Measurements from ENCODE around the gene OR52R1.

The OR52R1 gene

DNA sequence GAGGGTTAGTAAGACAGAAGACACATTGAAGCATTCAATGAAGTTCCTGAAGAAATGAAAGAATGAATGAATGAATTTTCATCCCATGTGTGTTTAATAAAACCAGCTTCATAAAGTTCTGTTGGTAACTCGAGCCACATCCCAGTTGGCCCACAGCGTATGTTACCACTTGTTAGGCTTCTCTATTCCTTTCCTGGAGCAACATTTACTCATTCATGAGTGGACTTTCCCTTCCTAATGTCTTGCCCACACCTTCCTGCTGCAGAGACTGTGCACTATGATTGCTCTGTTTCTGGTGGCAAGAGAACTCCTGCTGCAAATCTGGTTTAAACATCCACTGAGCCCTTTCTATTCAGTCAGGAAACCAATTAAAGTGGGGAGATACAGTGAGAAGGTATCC is 7.0 kb downstream of the OR52R1 start:
- H3K4me3 ChIP-seq (ENCODE audit: control insufficient read depth, low read depth, low read length) = no peak overlapping the region
- DNase-seq (ENCODE audit: low read depth) = no peak
- TF ChIP-seq, protein P1, sequence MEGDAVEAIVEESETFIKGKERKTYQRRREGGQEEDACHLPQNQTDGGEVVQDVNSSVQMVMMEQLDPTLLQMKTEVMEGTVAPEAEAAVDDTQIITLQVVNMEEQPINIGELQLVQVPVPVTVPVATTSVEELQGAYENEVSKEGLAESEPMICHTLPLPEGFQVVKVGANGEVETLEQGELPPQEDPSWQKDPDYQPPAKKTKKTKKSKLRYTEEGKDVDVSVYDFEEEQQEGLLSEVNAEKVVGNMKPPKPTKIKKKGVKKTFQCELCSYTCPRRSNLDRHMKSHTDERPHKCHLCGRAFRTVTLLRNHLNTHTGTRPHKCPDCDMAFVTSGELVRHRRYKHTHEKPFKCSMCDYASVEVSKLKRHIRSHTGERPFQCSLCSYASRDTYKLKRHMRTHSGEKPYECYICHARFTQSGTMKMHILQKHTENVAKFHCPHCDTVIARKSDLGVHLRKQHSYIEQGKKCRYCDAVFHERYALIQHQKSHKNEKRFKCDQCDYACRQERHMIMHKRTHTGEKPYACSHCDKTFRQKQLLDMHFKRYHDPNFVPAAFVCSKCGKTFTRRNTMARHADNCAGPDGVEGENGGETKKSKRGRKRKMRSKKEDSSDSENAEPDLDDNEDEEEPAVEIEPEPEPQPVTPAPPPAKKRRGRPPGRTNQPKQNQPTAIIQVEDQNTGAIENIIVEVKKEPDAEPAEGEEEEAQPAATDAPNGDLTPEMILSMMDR (IDR thresholded peaks at IDR 0.05; ENCODE audit: control insufficient read depth, insufficient read depth, low read depth, low read length, missing control alignments) = no peak

GRCh38 chr11:4782454-4782853 is 21.7 kb downstream of the OR52R1 start:
- no peak overlapping the region for H3K4me3 ChIP-seq (ENCODE audit: control insufficient read depth, low read depth, low read length)
- TF ChIP-seq, protein P1 (IDR thresholded peaks at IDR 0.05; ENCODE audit: control insufficient read depth, insufficient read depth, low read depth, low read length, missing control alignments) = no peak
- DNase-seq (ENCODE audit: low read depth) = no peak

- H3K4me3 ChIP-seq (ENCODE audit: control insufficient read depth, low read depth, low read length) = no peak within 1 kb of the TSS
- TF ChIP-seq, protein P1 (IDR thresholded peaks at IDR 0.05; ENCODE audit: control insufficient read depth, insufficient read depth, low read depth, low read length, missing control alignments) = no peak
- DNase-seq (ENCODE audit: low read depth) = no peak
Measured at GRCh38 chr11:4769838-4770237, 34.3 kb downstream of the OR52R1 start, which contains the start of gene OR51F1. Gene OR51F1 (minus strand): TSS chr11:4769938. CDS start chr11:4769938, 0 bp downstream.

DNA sequence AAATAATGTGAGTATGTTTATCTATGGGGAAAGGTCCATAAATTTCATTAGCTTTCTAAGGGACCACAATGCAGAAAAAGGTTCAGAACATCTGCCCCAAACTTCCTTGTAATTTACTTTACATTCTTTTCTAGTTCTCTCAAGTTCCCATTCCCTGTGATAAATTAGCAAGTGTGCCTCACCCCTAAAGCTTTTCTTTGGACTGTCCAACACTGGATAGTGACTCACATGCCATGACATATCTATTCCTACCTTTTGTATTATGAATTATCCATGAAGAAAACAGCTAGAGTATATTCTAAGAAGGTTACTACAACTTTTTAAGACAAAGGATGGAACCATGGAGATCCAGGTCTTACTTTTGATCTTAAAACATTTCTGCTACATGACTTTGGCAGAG is 36.1 kb downstream of the OR52R1 start:
- DNase-seq (ENCODE audit: low read depth) = no peak
- TF ChIP-seq, protein P1 (IDR thresholded peaks at IDR 0.05; ENCODE audit: control insufficient read depth, insufficient read depth, low read depth, low read length, missing control alignments) = no peak
- H3K4me3 ChIP-seq (ENCODE audit: control insufficient read depth, low read depth, low read length) = no peak overlapping the region

- TF ChIP-seq, protein P1 (IDR thresholded peaks at IDR 0.05; ENCODE audit: control insufficient read depth, insufficient read depth, low read depth, low read length, missing control alignments) = no peak
- no peak for DNase-seq (ENCODE audit: low read depth)
- no peak overlapping the region for H3K4me3 ChIP-seq (ENCODE audit: control insufficient read depth, low read depth, low read length)
Measured at GRCh38 chr11:4766420-4767043, 37.6 kb downstream of the OR52R1 start.

DNA sequence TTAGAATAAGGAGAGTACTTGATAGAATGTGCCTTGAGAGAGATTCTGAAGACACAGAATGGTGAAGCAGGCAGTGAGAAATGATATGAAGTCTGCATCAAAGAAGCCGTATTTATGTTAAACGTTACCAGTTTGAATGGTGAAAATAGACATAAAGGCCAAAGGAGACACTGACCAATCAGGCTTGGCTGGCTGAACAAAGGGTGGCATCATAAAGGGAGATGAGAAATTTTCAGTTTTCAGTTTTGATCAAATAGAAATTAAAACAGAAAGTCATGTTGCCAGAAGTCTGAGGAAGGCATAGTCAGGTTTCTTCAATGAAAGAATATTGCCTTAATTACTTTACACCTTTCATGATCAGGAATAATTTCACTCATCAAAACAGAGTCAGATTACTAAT is 41.1 kb downstream of the OR52R1 start:
- DNase-seq (ENCODE audit: low read depth) = no peak
- H3K4me3 ChIP-seq (ENCODE audit: control insufficient read depth, low read depth, low read length) = no peak overlapping the region
- TF ChIP-seq, protein P1 (IDR thresholded peaks at IDR 0.05; ENCODE audit: control insufficient read depth, insufficient read depth, low read depth, low read length, missing control alignments) = no peak
